Parathyroid adenoma (tissue), 2 donors: ENCODE data around the gene MPC1.

Source experiments
- H2AFZ ChIP-seq: fragments of 300-600 bp; sonication (generic); one replicate; pipeline ENCODE4 v1.7.0; 2017; ENCODE audit warnings: antibody characterized with exemption, mild to moderate bottlenecking
- H3K27ac ChIP-seq: fragments of 300-600 bp; sonication (generic); one replicate; pipeline ENCODE4 v1.7.0; 2017
- H3K27me3 ChIP-seq: fragments of 300-600 bp; sonication (generic); one replicate; pipeline ENCODE4 v1.7.0; 2017; ENCODE audit warnings: low read length; ENCODE audit not compliant: control insufficient read depth, insufficient read depth
- H3K36me3 ChIP-seq: fragments of 300-600 bp; sonication (generic); one replicate; pipeline ENCODE4 v1.7.0; 2017; ENCODE audit warnings: low read length; ENCODE audit not compliant: control insufficient read depth, insufficient read depth
- H3K4me1 ChIP-seq: fragments of 300-600 bp; sonication (generic); one replicate; pipeline ENCODE4 v1.7.0; 2017; ENCODE audit warnings: control low read depth
- H3K4me2 ChIP-seq: fragments of 300-600 bp; sonication (generic); one replicate; pipeline ENCODE4 v1.7.0; 2017; ENCODE audit warnings: low read length
- H3K4me3 ChIP-seq: fragments of 300-600 bp; sonication (generic); one replicate; pipeline ENCODE4 v1.7.0; 2017; ENCODE audit warnings: low read depth, low read length
- H3K79me2 ChIP-seq: fragments of 300-600 bp; sonication (generic); one replicate; pipeline ENCODE4 v1.7.0; 2017; ENCODE audit warnings: control low read depth
- H3K9ac ChIP-seq: fragments of 300-600 bp; sonication (generic); one replicate; pipeline ENCODE4 v1.7.0; 2017; ENCODE audit warnings: mild to moderate bottlenecking
- H3K9me3 ChIP-seq: fragments of 300-600 bp; sonication (generic); one replicate; pipeline ENCODE4 v1.7.0; 2017; ENCODE audit warnings: low read length; ENCODE audit not compliant: control insufficient read depth
- TF ChIP-seq, protein P1 (sequence below): fragments of 300-600 bp; sonication (generic); IDR thresholded peaks from one replicate; pipeline ENCODE4 v1.7.0; 2017; ENCODE audit warnings: antibody characterized with exemption, mild to moderate bottlenecking
- donor health status: primary hyperparathyroidism.

MPC1 gene

DNA sequence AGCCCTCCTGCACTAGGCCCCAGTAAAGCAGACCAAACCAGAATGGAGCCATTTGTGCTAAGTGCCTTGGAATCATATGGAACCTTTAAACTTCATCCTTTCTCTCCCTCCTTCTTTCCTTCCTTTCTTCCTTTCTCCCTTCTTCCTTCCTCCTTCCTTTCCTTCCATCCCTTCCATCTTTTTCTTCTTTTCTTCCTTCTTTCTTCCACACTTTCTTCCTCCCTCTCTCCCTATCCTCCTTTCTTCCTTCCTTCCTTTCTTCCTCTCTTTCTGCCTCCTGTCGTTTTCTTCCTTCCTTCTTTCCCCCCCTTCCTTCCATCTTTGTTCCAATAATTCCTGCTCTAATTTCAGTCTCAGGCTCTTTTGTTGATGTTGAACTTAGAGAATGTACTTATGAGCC, 29.2 kb downstream of the MPC1 start:
- Histone ChIP-seq H3K27ac (no peak overlapping the region), H2AFZ (no peak overlapping the region), H3K4me3 (no peak overlapping the region), H3K36me3 (no peaks in the 10 kb centered on the region), H3K27me3 (no peaks in the 10 kb centered on the region), H3K4me2 (no peak overlapping the region), H3K9ac (no peak overlapping the region), H3K9me3 (no peaks in the 10 kb centered on the region), H3K79me2 (no peaks in the 10 kb centered on the region), H3K4me1 (no peaks in the 10 kb centered on the region)
- TF ChIP-seq, protein P1, sequence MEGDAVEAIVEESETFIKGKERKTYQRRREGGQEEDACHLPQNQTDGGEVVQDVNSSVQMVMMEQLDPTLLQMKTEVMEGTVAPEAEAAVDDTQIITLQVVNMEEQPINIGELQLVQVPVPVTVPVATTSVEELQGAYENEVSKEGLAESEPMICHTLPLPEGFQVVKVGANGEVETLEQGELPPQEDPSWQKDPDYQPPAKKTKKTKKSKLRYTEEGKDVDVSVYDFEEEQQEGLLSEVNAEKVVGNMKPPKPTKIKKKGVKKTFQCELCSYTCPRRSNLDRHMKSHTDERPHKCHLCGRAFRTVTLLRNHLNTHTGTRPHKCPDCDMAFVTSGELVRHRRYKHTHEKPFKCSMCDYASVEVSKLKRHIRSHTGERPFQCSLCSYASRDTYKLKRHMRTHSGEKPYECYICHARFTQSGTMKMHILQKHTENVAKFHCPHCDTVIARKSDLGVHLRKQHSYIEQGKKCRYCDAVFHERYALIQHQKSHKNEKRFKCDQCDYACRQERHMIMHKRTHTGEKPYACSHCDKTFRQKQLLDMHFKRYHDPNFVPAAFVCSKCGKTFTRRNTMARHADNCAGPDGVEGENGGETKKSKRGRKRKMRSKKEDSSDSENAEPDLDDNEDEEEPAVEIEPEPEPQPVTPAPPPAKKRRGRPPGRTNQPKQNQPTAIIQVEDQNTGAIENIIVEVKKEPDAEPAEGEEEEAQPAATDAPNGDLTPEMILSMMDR = no peak

DNA sequence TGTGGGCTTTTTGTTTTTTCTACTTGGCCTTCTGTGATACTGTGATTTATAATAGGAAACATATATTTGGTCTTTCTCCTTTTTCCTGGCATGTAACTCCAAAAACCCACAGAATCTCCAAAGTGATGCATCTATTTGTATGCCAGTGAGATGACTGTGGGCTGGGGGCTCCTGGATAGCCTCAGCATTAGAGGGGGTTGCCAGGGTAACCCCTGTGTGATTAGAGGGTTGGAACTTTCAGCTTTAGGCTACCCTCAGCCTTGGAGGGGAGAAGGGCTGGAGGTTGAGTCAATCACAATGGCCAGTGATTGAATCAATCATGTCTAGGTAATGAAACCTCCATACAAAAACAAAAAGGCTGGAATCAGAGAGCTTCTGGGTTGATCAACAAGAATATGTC, 29.8 kb downstream of the MPC1 start:
- Histone ChIP-seq H3K9ac (no peak overlapping the region), H3K9me3 (no peaks in the 10 kb centered on the region), H3K4me3 (no peak overlapping the region), H3K4me2 (no peak overlapping the region), H3K27ac (no peak overlapping the region), H2AFZ (no peak overlapping the region), H3K36me3 (no peaks in the 10 kb centered on the region), H3K27me3 (no peaks in the 10 kb centered on the region), H3K4me1 (no peaks in the 10 kb centered on the region), H3K79me2 (no peaks in the 10 kb centered on the region)
- TF ChIP-seq, protein P1 = no peak

DNA sequence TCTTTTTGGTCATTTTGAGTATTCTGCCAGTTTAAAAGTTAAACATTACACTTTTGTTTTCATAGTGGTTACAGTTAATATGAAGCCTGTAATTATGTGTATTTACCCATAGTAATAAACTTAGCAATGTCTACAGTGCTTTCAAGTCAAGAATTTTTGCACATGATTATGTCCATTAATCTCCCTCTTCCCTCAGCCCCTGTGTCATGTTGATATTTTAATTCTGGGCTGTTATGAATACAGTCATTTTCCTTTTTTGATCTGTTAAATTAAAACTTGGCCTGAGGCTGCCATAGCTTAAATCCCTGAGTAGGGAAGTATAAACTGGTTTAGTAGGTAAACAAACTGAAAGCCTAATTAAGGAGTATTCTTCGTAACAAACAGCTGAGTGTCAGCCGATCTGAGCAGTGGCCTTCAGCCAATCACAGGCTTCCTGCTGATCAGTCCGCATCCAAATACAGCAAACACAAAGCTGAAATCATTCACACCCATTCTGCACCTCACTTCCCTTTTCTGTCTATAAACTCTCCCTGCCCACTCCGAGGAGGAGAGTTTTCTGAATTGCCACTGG, 30.9 kb downstream of the MPC1 start:
- no peak overlapping the region for H3K4me3 ChIP-seq
- H3K27ac ChIP-seq = no peak overlapping the region

DNA sequence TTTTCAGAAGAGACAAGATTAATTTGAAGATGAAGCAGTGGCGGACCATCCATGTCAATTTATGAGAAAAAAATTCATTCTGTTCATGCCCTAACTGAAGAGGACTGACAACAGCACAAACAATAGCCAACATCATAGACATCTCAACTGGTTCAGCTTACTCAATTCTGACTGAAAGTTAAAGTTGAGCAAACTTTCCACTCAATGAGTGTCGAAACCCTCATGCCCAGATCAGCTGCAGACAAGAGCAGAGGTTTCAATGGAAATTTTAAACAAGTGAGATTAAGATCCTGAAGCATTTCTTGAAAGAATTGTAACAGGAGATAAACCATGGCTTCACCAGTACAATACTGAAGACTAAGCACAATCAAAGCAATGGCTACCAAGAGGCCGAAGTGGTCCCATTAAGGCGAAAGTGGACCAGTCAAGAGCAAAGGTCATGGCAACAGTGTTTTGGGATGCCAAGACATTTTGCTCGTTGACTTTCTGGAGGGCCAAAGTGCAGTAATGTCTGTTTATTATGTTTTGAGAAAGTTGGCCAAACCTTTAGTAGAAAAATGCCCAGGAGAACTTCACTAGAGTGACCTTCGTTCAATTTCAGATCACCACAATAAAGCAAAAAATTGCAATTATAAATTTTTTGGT, 34.3 kb downstream of the MPC1 start:
- TF ChIP-seq, protein P1 = no peak
- H3K27ac ChIP-seq = no peak overlapping the region
- H3K4me3 ChIP-seq = no peak overlapping the region
- peaks cover under 1% of the 10 kb centered on the region for H3K4me1 ChIP-seq
- no peak overlapping the region for H2AFZ ChIP-seq
- no peaks in the 10 kb centered on the region for H3K36me3 ChIP-seq
- H3K4me2 ChIP-seq = no peak overlapping the region
- no peaks in the 10 kb centered on the region for H3K9me3 ChIP-seq
- no peak overlapping the region for H3K9ac ChIP-seq
- no peaks in the 10 kb centered on the region for H3K79me2 ChIP-seq
- H3K27me3 ChIP-seq = no peaks in the 10 kb centered on the region

More for the DNA sequence above, 30.9 kb downstream of the MPC1 start:
- no peak overlapping the region for H2AFZ ChIP-seq
- no peaks in the 10 kb centered on the region for H3K36me3 ChIP-seq
- H3K9me3 ChIP-seq = no peaks in the 10 kb centered on the region
- H3K9ac ChIP-seq = no peak overlapping the region
- no peak overlapping the region for H3K4me2 ChIP-seq
- no peaks in the 10 kb centered on the region for H3K4me1 ChIP-seq
- no peaks in the 10 kb centered on the region for H3K79me2 ChIP-seq
- H3K27me3 ChIP-seq = no peaks in the 10 kb centered on the region
- TF ChIP-seq, protein P1 = no peak

DNA sequence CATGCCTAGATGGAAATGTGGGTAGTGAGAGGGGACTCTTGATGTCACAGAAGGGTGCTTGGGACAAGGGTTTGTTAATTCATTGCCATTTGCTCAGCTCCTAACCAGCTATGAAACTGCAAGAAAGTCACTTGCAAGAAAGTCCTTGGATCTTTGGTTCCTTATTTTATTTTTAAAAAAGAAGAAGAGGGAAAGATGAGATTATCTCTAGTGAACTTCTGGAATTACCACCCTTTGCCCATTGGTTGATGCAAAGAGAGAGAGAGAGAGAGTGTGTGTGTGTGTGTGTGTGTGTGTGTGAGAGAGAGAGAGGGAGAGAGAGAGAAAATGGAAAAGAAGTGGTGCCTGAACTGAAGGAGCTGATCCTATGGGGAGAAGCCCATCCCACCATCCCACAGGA, 35.8 kb downstream of the MPC1 start:
- Histone ChIP-seq H2AFZ (no peak overlapping the region), H3K79me2 (peaks cover 5% of the 10 kb centered on the region), H3K4me2 (no peak overlapping the region), H3K36me3 (no peaks in the 10 kb centered on the region), H3K4me3 (no peak overlapping the region), H3K27ac (no peak overlapping the region), H3K4me1 (peaks cover 3% of the 10 kb centered on the region), H3K27me3 (no peaks in the 10 kb centered on the region), H3K9ac (no peak overlapping the region), H3K9me3 (no peaks in the 10 kb centered on the region)
- TF ChIP-seq, protein P1 = no peak
